Measurements from ENCODE around the gene RAMACL.
"Not testable (repeated sequence)": the region's sequence is repeated elsewhere in the genome, so short reads cannot be mapped to it uniquely, and the experiment has no call there.

The RAMACL gene

GRCh38 chr6:166596776-166597507 is 10.5 kb upstream of the RAMACL start:
- in situ Hi-C loops (cut with MboI; ENCODE audit: low sequenced_read_pairs) = no loop called here

- in situ Hi-C loops (cut with MboI; ENCODE audit: low sequenced_read_pairs) = no loop called here
Measured at GRCh38 chr6:166595949-166596348, 9.5 kb upstream of the RAMACL start.

GRCh38 chr6:166595061-166595780 is 8.7 kb upstream of the RAMACL start:
- in situ Hi-C loops (cut with MboI; ENCODE audit: low sequenced_read_pairs) = no loop called here

GRCh38 chr6:166592821-166593220 is 6.3 kb upstream of the RAMACL start:
- in situ Hi-C loops (cut with MboI; ENCODE audit: low sequenced_read_pairs) = no loop called here

- in situ Hi-C loops (cut with MboI; ENCODE audit: low sequenced_read_pairs) = no loop called here
Measured at GRCh38 chr6:166591961-166592520, 5.6 kb upstream of the RAMACL start.

GRCh38 chr6:166591026-166591425 is 4.5 kb upstream of the RAMACL start:
- in situ Hi-C loops (cut with MboI; ENCODE audit: low sequenced_read_pairs) = no loop called here

GRCh38 chr6:166589786-166590574 is 3.5 kb upstream of the RAMACL start:
- in situ Hi-C loops (cut with MboI; ENCODE audit: low sequenced_read_pairs) = no loop called here

GRCh38 chr6:166589337-166589731 is 2.9 kb upstream of the RAMACL start:
- in situ Hi-C loops (cut with MboI; ENCODE audit: low sequenced_read_pairs) = no loop called here

GRCh38 chr6:166588691-166589336 is 2.3 kb upstream of the RAMACL start:
- in situ Hi-C loops (cut with MboI; ENCODE audit: low sequenced_read_pairs) = no loop called here

- in situ Hi-C loops (cut with MboI; ENCODE audit: low sequenced_read_pairs) = no loop called here
Measured at GRCh38 chr6:166587631-166588413, 1.3 kb upstream of the RAMACL start.

- in situ Hi-C loops (cut with MboI; ENCODE audit: low sequenced_read_pairs) = no loop called here
Measured at GRCh38 chr6:166584853-166585429, 1.5 kb downstream of the RAMACL start.

- in situ Hi-C loops (cut with MboI; ENCODE audit: low sequenced_read_pairs) = no loop called here
Measured at GRCh38 chr6:166584155-166584554, 2.3 kb downstream of the RAMACL start.

- in situ Hi-C loops (cut with MboI; ENCODE audit: low sequenced_read_pairs) = no loop called here
Measured at GRCh38 chr6:166583230-166583965, 3.1 kb downstream of the RAMACL start.

- in situ Hi-C loops (cut with MboI; ENCODE audit: low sequenced_read_pairs) = no loop called here
Measured at GRCh38 chr6:166582258-166582657, 4.2 kb downstream of the RAMACL start.

- in situ Hi-C loops (cut with MboI; ENCODE audit: low sequenced_read_pairs) = not testable (repeated sequence)
Measured at GRCh38 chr6:166581801-166582200, 4.7 kb downstream of the RAMACL start.

- in situ Hi-C loops (cut with MboI; ENCODE audit: low sequenced_read_pairs) = no loop called here
Measured at GRCh38 chr6:166581091-166581511, 5.4 kb downstream of the RAMACL start.

GRCh38 chr6:166580076-166581050 is 6.1 kb downstream of the RAMACL start:
- in situ Hi-C loops (cut with MboI; ENCODE audit: low sequenced_read_pairs) = no loop called here

All from HL-60/S4 (cell line).